Panc1 (cell line): ENCODE data around the gene ADAMTSL3. TPM values are rescaled to one million over a fixed set of nuclear protein-coding genes. Genes with fewer than 3 reads are reported as not detected.
"Not testable (repeated sequence)": the region's sequence is repeated elsewhere in the genome, so short reads cannot be mapped to it uniquely, and the experiment has no call there.

ENCODE experiments used
- ATAC-seq: fragments of 200-7000 bp; cut with Tn5 transposase; 2 replicates; pipeline ENCODE4 v1.9.1; 2020; ENCODE audit warnings: mild to moderate bottlenecking, moderate library complexity
- BruUV-seq: library from RNA; stranded (reverse); fragments of 400-500 nt; replicated peaks from 2 replicates; lab custom pipeline; 2021; lab: Mats Ljungman, UMichigan
- CTCF ChIA-PET: fragments of 300-600 bp; sonication (Branson Sonifier 250); formaldehyde crosslinking; loops from one replicate; lab custom pipeline; 2022; ENCODE audit warnings: antibody characterized with exemption; lab: Charles Lee
- POLR2A ChIA-PET: fragments of 300-600 bp; sonication (Branson Sonifier 250); formaldehyde crosslinking; loops from one replicate; lab custom pipeline; 2022; ENCODE audit warnings: antibody characterized with exemption; lab: Charles Lee
- DNase-seq: peaks from one replicate; pipeline ENCODE4 v3.0.0-alpha.2; 2010; ENCODE audit warnings: low read depth, low spot score
- H3K27ac ChIP-seq: 2 replicates; pipeline ENCODE4 v1.5.1; 2011; ENCODE audit warnings: mild to moderate bottlenecking, low read length, inconsistent platforms
- H3K27me3 ChIP-seq: fragments of 200-500 bp; sonication (Bioruptor generic); 2 replicates; pipeline ENCODE4 v1.6.0; 2014; ENCODE audit warnings: low read length, inconsistent platforms; ENCODE audit not compliant: control insufficient read depth, insufficient read depth
- H3K36me3 ChIP-seq: fragments of 200-500 bp; sonication (Bioruptor generic); 2 replicates; pipeline ENCODE4 v1.5.1; 2014; ENCODE audit warnings: inconsistent platforms, mild to moderate bottlenecking, low read length, moderate library complexity; ENCODE audit not compliant: control insufficient read depth, insufficient read depth
- H3K4me1 ChIP-seq: 2 replicates; pipeline ENCODE4 v1.5.1; 2011; ENCODE audit warnings: inconsistent platforms, mild to moderate bottlenecking, low read length, moderate library complexity; ENCODE audit not compliant: control insufficient read depth, insufficient read depth
- H3K4me3 ChIP-seq, 2 experiments: 2 replicates each; pipeline ENCODE4 v1.5.1; 2011 to 2012; ENCODE audit warnings: low read depth in 2 of 2, low read length in 2 of 2, mild to moderate bottlenecking in 2 of 2, inconsistent platforms in 1 of 2, moderate library complexity in 1 of 2
- H3K9me3 ChIP-seq: fragments of 200-500 bp; sonication (Bioruptor generic); 2 replicates; pipeline ENCODE4 v1.5.1; 2014; ENCODE audit warnings: low read depth, mild to moderate bottlenecking, inconsistent platforms, low read length, moderate library complexity; ENCODE audit not compliant: control insufficient read depth, insufficient read depth
- in situ Hi-C: cut with HindIII; loops from 2 replicates; pipeline ENCODE4 v1.10.0; 2016; ENCODE audit warnings: low sequenced_read_pairs, low pct_unique_long_range_greater_than_20kb
- intact Hi-C: fragments of 100-400 bp; cut with micrococcal nuclease; formaldehyde crosslinking; loops from one replicate; pipeline ENCODE4 v1.10.0; 2022; ENCODE audit not compliant: unreplicated experiment
- total RNA-seq: library from RNA; stranded (reverse); gene quantifications from one replicate; pipeline ENCODE4 v1.2.1, GENCODE V29; 2021; ENCODE audit not compliant: unreplicated experiment

The ADAMTSL3 gene
- total RNA-seq, 1 experiment from 2014 or later: not detected

GRCh38 chr15:84086071-84086470 is 432.1 kb downstream of the ADAMTSL3 start:
- not testable (repeated sequence) for H3K9me3 ChIP-seq, DNase-seq

More at GRCh38 chr15:84086071-84086470, 432.1 kb downstream of the ADAMTSL3 start:
- in situ Hi-C loops, H3K4me1 ChIP-seq, BruUV-seq, H3K27me3 ChIP-seq, H3K4me3 ChIP-seq, CTCF ChIA-PET, ATAC-seq, H3K27ac ChIP-seq, POLR2A ChIA-PET, intact Hi-C loops, H3K36me3 ChIP-seq: not testable (repeated sequence)

Other genes with a start within 250 kb of the ADAMTSL3 start
- gene SH3GL3, start 206.8 kb upstream of the ADAMTSL3 start, total RNA-seq: not detected